B cell (primary cell): ENCODE data around the gene ASAP3. TPM values are rescaled to one million over a fixed set of nuclear protein-coding genes. Genes with fewer than 3 reads are reported as not detected.

ENCODE experiments used
- ATAC-seq: fragments of 200-7000 bp; cut with Tn5 transposase; one replicate; pipeline ENCODE4 v1.10.0; 2021; ENCODE audit warnings: low read depth, mild to moderate bottlenecking, moderate number of reproducible peaks, moderate library complexity
- CTCF ChIA-PET: fragments of 350-600 bp; sonication (Branson Sonifier 250); formaldehyde crosslinking; loops from one replicate; lab custom pipeline; 2021; ENCODE audit warnings: antibody characterized with exemption, inconsistent platforms; lab: Charles Lee
- POLR2A ChIA-PET: fragments of 350-600 bp; sonication (Branson Sonifier 250); formaldehyde crosslinking; loops from one replicate; lab custom pipeline; 2021; ENCODE audit warnings: antibody characterized with exemption; lab: Charles Lee
- DNase-seq: peaks from one replicate; pipeline ENCODE4 v3.0.0; 2013
- H2AFZ ChIP-seq: 2 replicates; pipeline ENCODE4 v1.6.1; 2012; ENCODE audit warnings: mild to moderate bottlenecking, low read depth, low read length; ENCODE audit not compliant: insufficient read depth, poor library complexity, severe bottlenecking
- H3K27ac ChIP-seq, 2 donors: 1 replicate in 1 of 2; 2 replicates in 1 of 2; pipeline ENCODE4 v1.5.1; 2012 to 2013; ENCODE audit warnings: low read length in 2 of 2, mild to moderate bottlenecking in 2 of 2, moderate library complexity in 1 of 2
- H3K27me3 ChIP-seq, 4 experiments: fragments of 200-600 bp in 1 of 4; sonication (generic) in 1 of 4; replicated peaks in 1 of 4; 1 replicate in 2 of 4; 2 replicates in 2 of 4; pipeline versions ENCODE4 v1.6.1 to v1.7.0; 2013 to 2016; ENCODE audit warnings: low read length in 3 of 4, mild to moderate bottlenecking in 2 of 4, mixed read lengths in 1 of 4, moderate library complexity in 1 of 4; ENCODE audit not compliant: insufficient read depth in 4 of 4, control insufficient read depth in 3 of 4; ENCODE audit errors: control extremely low read depth in 1 of 4
- H3K36me3 ChIP-seq, 2 experiments: replicated peaks in 1 of 2; 1 replicate in 1 of 2; 2 replicates in 1 of 2; pipeline versions ENCODE4 v1.6.1 to v1.7.1; 2013; ENCODE audit warnings: low read length in 1 of 2; ENCODE audit not compliant: insufficient read depth in 2 of 2, control insufficient read depth in 1 of 2; ENCODE audit errors: control extremely low read depth in 1 of 2, extremely low read depth in 1 of 2
- H3K4me1 ChIP-seq, 2 donors: fragments of 200-600 bp in 1 of 2; sonication (generic) in 1 of 2; 1 replicate in 1 of 2; 2 replicates in 1 of 2; pipeline versions ENCODE4 v1.5.1 to v1.6.1; 2013 to 2017; ENCODE audit warnings: low read length in 2 of 2; ENCODE audit not compliant: control insufficient read depth in 2 of 2, insufficient read depth in 2 of 2
- H3K4me2 ChIP-seq: replicated peaks from 2 replicates; pipeline ENCODE3; 2012; ENCODE audit warnings: mild to moderate bottlenecking, low read depth, low read length; ENCODE audit not compliant: poor library complexity, severe bottlenecking
- H3K4me3 ChIP-seq, 5 experiments: fragments of 200-600 bp in 1 of 5; sonication (generic) in 1 of 5; 1 replicate in 3 of 5; 2 replicates in 2 of 5; pipeline versions ENCODE4 v1.5.1 to v1.7.0; 2011 to 2016; ENCODE audit warnings: low read length in 4 of 5, mild to moderate bottlenecking in 4 of 5, low read depth in 2 of 5, control low read depth in 1 of 5, moderate library complexity in 1 of 5; ENCODE audit not compliant: insufficient read depth in 1 of 5; ENCODE audit errors: control extremely low read depth in 1 of 5, extremely low read depth in 1 of 5
- H3K79me2 ChIP-seq: fragments of 200-600 bp; sonication (generic); one replicate; pipeline ENCODE4 v1.6.0; 2016; ENCODE audit warnings: low read length; ENCODE audit not compliant: control insufficient read depth, insufficient read depth
- H3K9ac ChIP-seq: fragments of 200-600 bp; sonication (generic); 2 replicates; pipeline ENCODE4 v1.6.1; 2017; ENCODE audit warnings: mild to moderate bottlenecking, low read length, moderate library complexity
- H3K9me3 ChIP-seq, 3 donors: one replicate each; pipeline versions ENCODE4 v1.6.1 to v1.7.1; 2013; ENCODE audit warnings: low read length in 2 of 3; ENCODE audit not compliant: control insufficient read depth in 2 of 3, insufficient read depth in 1 of 3; ENCODE audit errors: control extremely low read depth in 1 of 3
- H4K20me1 ChIP-seq: 2 replicates; pipeline ENCODE4 v1.6.0; 2012; ENCODE audit warnings: mild to moderate bottlenecking, low read length; ENCODE audit not compliant: insufficient read depth, control insufficient read depth, poor library complexity, severe bottlenecking
- H3K27ac Mint-ChIP-seq: one replicate; pipeline ENCODE4 v1.8.0; 2021; ENCODE audit warnings: mixed read lengths
- H3K27me3 Mint-ChIP-seq: one replicate; pipeline ENCODE4 v1.8.0; 2021; ENCODE audit warnings: mixed read lengths
- H3K4me1 Mint-ChIP-seq: one replicate; pipeline ENCODE4 v1.8.0; 2021; ENCODE audit warnings: mixed read lengths
- H3K4me3 Mint-ChIP-seq: one replicate; pipeline ENCODE4 v1.8.0; 2021; ENCODE audit warnings: mixed read lengths
- H3K9me3 Mint-ChIP-seq: one replicate; pipeline ENCODE4 v1.8.0; 2022; ENCODE audit warnings: mixed read lengths; ENCODE audit not compliant: insufficient read depth
- CTCF ChIP-seq: fragments of 200-600 bp; IDR thresholded peaks from one replicate; pipeline ENCODE4 v1.8.0; 2022; ENCODE audit warnings: antibody characterized with exemption, mild to moderate bottlenecking
- EZH2 ChIP-seq: IDR thresholded peaks from 2 replicates; pipeline ENCODE4 v1.6.1; 2012; ENCODE audit warnings: borderline replicate concordance, low read depth, mild to moderate bottlenecking, moderate library complexity, low read length; ENCODE audit not compliant: insufficient read depth, poor library complexity, severe bottlenecking
- WGBS: methylation state at CpG from one replicate; pipeline ENCODE4 v1.1.5; 2013; ENCODE audit warnings: missing lambda C conversion rate; ENCODE audit not compliant: insufficient coverage; 5-methylcytosine and 5-hydroxymethylcytosine counted together
- intact Hi-C: fragments of 100-400 bp; cut with micrococcal nuclease; formaldehyde crosslinking; loops from one replicate; pipeline ENCODE4 v1.10.0; 2022
- polyA plus RNA-seq: library from polyadenylated mRNA; depleted of rRNA; stranded (reverse); fragments of >200 nt; gene quantifications from 2 replicates; pipeline ENCODE4 v1.2.3, GENCODE V29; 2012
- total RNA-seq, 2 donors: library from RNA; stranded (reverse); fragments of 120-200 nt in 1 of 2; gene quantifications; 1 replicate in 1 of 2; 2 replicates in 1 of 2; pipeline versions ENCODE4 v1.2.3 to v1.2.4, GENCODE V29; 2013 to 2022

Gene ASAP3
- total and polyA plus RNA-seq, 2 donors (not counting 1 experiment from before 2014, with no cell fraction given), result 2.9 to 11.0 TPM

DNA sequence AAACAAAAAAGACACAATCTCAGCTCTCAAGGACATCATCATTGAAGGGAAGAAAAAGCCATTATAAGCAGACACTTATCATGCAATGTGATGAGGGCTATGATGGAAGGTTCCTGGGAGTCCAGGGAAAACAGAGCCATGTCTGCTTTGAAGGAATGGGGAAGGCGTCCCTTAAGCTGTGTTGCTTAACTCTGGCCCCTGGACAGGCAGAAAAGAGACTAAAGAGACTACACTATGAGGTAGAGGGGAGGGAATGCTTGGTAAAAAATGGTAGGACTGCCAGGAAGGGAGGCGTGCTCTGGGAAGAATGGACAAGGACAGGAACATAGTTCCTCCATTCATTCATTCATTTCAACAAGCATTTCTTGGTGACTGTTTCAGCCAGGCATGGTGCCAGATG is 21.2 kb downstream of the ASAP3 start:
- 70% methylated on average over 1 of the region's 2 CpGs for WGBS
- no peaks in the 10 kb centered on the region for H3K4me1 Mint-ChIP-seq
- H3K4me1 ChIP-seq, result no peaks in the 10 kb centered on the region
- no peaks in the 10 kb centered on the region for H4K20me1 ChIP-seq
- H2AFZ ChIP-seq, result no peak overlapping the region
- no peaks in the 10 kb centered on the region for H3K27me3 ChIP-seq
- H3K27ac ChIP-seq, result no peak overlapping the region
- TF ChIP-seq EZH2 (no peak), CTCF (no peak)
- no peaks in the 10 kb centered on the region for H3K9me3 Mint-ChIP-seq
- DNase-seq, result no peak
- ChIA-PET POLR2A (no interaction called here), CTCF (no interaction called here)
- no peak overlapping the region for H3K4me3 ChIP-seq
- ATAC-seq, result no peak
- H3K27ac Mint-ChIP-seq, result no peak overlapping the region
- no peaks in the 10 kb centered on the region for H3K9me3 ChIP-seq
- no peaks in the 10 kb centered on the region for H3K36me3 ChIP-seq
- no peak overlapping the region for H3K9ac ChIP-seq
- H3K4me3 Mint-ChIP-seq, result no peak overlapping the region
- H3K4me2 ChIP-seq, result no peak overlapping the region
- no peaks in the 10 kb centered on the region for H3K79me2 ChIP-seq
- intact Hi-C loops, result no loop called here
- peaks cover 15% of the 10 kb centered on the region for H3K27me3 Mint-ChIP-seq

GRCh38 chr1:23461050-23461449 is 22.9 kb downstream of the ASAP3 start:
- no peak for DNase-seq
- CTCF ChIA-PET, result no interaction called here

More at GRCh38 chr1:23461050-23461449, 22.9 kb downstream of the ASAP3 start:
- H3K9me3 Mint-ChIP-seq, result no peaks in the 10 kb centered on the region
- Histone ChIP-seq H3K9me3 (no peaks in the 10 kb centered on the region), H3K4me2 (no peak overlapping the region), H3K36me3 (no peaks in the 10 kb centered on the region), H3K4me1 (no peaks in the 10 kb centered on the region), H3K79me2 (no peaks in the 10 kb centered on the region), H3K27me3 (peaks cover 0 to 4% (median 0%) of the 10 kb centered on the region in 4 experiments), H3K9ac (no peak overlapping the region), H3K27ac (no peak overlapping the region), H4K20me1 (no peaks in the 10 kb centered on the region), H2AFZ (no peak overlapping the region), H3K4me3 (no peak overlapping the region)
- H3K4me1 Mint-ChIP-seq, result no peaks in the 10 kb centered on the region
- H3K4me3 Mint-ChIP-seq, result no peak overlapping the region
- POLR2A ChIA-PET, result no interaction called here
- TF ChIP-seq EZH2 (no peak), CTCF (no peak)
- WGBS, result 81% methylated on average over 3 of the region's 3 CpGs
- H3K27me3 Mint-ChIP-seq, result peaks cover 26% of the 10 kb centered on the region
- intact Hi-C loops, result no loop called here
- ATAC-seq, result no peak
- no peak overlapping the region for H3K27ac Mint-ChIP-seq
